Central memory CD8-positive, alpha-beta T cell (primary cell): ENCODE data around the gene B3GAT1.

Experiments used
- ATAC-seq: fragments of 150-1000 bp; cut with Tn5 transposase; replicated peaks from 2 replicates; pipeline ENCODE4 v1.10.0; 2022; ENCODE audit warnings: mild to moderate bottlenecking, moderate FRiP score, moderate number of reproducible peaks; ENCODE audit not compliant: poor library complexity, severe bottlenecking; ENCODE audit errors: extremely low read depth
- DNase-seq, 2 donors: peaks; one replicate each; pipeline ENCODE4 v3.0.0; 2021; ENCODE audit warnings: low spot score in 2 of 2
- H3K27ac Mint-ChIP-seq: one replicate; pipeline ENCODE4 v1.8.0; 2022; ENCODE audit warnings: low read depth, mild to moderate bottlenecking, moderate library complexity, mixed read lengths
- H3K27me3 Mint-ChIP-seq: one replicate; pipeline ENCODE4 v1.8.0; 2022; ENCODE audit warnings: mixed read lengths
- H3K36me3 Mint-ChIP-seq: one replicate; pipeline ENCODE4 v1.8.0; 2022; ENCODE audit warnings: mild to moderate bottlenecking, moderate library complexity, mixed read lengths; ENCODE audit not compliant: insufficient read depth
- H3K4me1 Mint-ChIP-seq: one replicate; pipeline ENCODE4 v1.8.0; 2022; ENCODE audit warnings: mixed read lengths
- H3K4me3 Mint-ChIP-seq: one replicate; pipeline ENCODE4 v1.8.0; 2022; ENCODE audit warnings: mild to moderate bottlenecking, moderate library complexity, mixed read lengths
- H3K9me3 Mint-ChIP-seq: one replicate; pipeline ENCODE4 v1.8.0; 2022; ENCODE audit warnings: mixed read lengths

B3GAT1 gene

DNA sequence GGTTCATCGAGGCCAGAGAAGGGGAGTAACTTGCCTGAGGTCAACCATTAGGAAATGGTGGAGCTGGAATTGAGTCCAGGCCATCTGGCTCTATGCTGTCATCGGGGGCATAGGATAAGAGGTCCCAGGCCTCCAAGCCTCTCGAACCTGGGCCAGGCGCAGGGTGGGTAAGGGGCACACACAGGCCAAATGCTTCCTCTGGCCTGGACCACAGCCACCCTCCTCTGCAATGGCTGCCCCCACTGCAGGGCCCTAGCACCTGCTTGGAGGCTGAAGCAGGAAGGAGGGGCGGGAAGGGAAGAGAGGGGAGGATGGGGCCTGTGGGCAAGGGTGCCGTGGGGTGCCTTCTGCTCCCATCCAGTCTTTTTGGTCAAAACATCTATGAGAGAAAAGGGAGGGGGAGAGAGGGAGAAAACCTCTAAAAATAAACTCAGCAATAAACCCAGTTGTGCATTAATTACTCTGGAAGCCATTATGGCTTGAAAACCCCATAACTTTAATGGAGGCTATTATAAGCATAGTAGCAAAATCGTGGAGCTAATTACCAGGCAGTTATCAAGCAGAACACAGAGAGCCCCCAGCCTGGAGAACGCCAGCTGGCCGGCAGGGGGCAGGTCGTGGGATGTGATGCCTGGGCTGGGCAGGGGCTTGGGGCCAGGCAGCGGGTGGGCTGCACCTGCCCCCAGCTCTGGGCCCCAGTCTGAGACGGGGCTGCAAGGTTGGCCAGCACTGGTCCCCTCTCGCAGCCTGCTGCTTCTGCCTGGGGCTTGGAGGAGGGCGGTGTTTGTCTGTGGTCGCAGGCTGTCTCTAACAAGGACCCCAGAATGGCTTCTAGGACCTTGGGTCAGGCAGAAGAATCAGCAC is 21.1 kb downstream of the B3GAT1 start:
- H3K4me3 Mint-ChIP-seq: no peak overlapping the region
- H3K9me3 Mint-ChIP-seq: no peaks in the 10 kb centered on the region
- DNase-seq (no peak), ATAC-seq (no peak)
- peaks cover 59% of the 10 kb centered on the region for H3K4me1 Mint-ChIP-seq
- no peak overlapping the region for H3K27ac Mint-ChIP-seq
- no peaks in the 10 kb centered on the region for H3K27me3 Mint-ChIP-seq
- peaks cover 3% of the 10 kb centered on the region for H3K36me3 Mint-ChIP-seq

DNA sequence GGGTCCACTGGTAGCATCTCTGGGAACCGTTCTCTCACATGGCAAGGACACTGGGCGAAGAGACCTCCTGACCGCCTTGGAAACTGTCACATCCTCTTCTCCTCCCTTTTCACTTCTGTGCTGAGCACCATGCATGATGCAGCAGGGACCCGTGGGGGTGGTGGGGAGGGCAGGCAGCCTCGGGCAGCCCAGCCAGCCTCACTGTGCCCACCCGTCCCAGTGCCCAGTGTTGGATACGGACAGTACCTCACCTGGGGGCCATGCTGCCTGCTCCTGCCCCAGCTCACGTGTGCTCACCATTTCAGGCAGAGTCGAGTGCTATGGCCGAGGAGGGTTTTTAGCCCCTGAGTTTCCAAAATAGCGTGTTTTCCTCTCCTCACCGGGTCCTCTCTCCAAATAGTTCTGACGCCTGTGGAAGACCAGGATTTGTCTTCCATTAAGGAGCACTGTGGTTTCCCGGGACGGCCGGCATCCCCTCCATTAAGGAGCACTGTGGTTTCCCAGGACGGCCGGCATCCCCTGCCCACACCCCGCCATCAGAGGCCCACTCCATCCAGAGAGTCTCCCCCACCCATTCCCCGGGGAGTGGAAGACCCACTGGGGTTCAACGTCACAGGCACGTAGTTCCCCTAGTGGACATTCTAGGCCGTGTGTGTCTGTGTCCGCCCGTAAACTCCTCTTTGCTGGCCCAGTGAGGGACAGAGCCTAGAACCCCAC is 22.4 kb downstream of the B3GAT1 start:
- H3K4me1 Mint-ChIP-seq: peaks cover 63% of the 10 kb centered on the region
- H3K9me3 Mint-ChIP-seq: no peaks in the 10 kb centered on the region
- DNase-seq: no peak
- no peak overlapping the region for H3K4me3 Mint-ChIP-seq
- no peaks in the 10 kb centered on the region for H3K27me3 Mint-ChIP-seq
- peaks cover 5% of the 10 kb centered on the region for H3K36me3 Mint-ChIP-seq
- no peak overlapping the region for H3K27ac Mint-ChIP-seq
- no peak for ATAC-seq

DNA sequence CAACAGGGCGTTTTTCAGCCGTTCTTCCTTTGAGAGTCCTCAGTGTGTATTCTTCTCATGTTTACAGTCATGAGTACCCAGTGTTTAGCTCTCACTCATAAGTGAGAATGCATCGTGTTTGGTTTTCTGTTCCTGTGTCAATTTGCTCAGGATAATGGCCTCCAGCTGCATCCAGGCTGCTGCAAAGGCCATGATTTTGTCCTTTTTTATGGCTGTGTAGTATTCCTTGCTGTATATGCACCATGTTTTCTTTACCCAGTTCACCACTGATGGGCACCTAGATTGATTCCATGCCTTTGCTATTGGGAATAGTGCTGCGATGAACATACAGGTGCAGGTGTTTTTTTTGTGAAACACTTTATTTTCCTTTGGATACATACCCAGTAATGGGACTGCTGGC is 23.5 kb downstream of the B3GAT1 start:
- Mint-ChIP-seq H3K4me1 (peaks cover 56% of the 10 kb centered on the region), H3K9me3 (no peaks in the 10 kb centered on the region), H3K27ac (no peak overlapping the region), H3K4me3 (no peak overlapping the region), H3K27me3 (no peaks in the 10 kb centered on the region), H3K36me3 (peaks cover 5% of the 10 kb centered on the region)
- ATAC-seq: no peak
- no peak for DNase-seq

DNA sequence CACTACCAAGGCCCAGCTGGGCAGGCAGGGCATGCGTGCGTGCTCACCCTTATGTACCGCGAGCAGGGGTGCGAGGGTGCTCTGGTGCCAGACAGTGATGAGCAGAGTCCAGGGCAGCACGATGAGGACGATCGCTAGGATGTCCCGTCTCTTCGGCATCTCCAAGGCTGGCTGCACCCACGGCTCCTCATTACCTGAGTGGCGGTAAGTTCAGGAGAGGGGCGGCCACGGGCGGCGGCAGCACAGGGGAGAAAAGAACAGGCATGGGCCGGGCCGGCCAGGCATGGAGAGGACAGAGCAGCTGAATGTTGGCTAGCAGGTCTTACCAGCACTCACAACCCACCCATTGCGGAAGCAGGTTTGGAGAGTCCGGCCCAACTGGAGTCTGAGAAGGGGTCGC is 24.5 kb downstream of the B3GAT1 start:
- Mint-ChIP-seq H3K4me1 (peaks cover 56% of the 10 kb centered on the region), H3K9me3 (no peaks in the 10 kb centered on the region), H3K36me3 (peaks cover 4% of the 10 kb centered on the region), H3K27ac (peak overlapping the region; percentile 6), H3K4me3 (peak overlapping the region; percentile 58), H3K27me3 (no peaks in the 10 kb centered on the region)
- DNase-seq (no peak), ATAC-seq (no peak)

DNA sequence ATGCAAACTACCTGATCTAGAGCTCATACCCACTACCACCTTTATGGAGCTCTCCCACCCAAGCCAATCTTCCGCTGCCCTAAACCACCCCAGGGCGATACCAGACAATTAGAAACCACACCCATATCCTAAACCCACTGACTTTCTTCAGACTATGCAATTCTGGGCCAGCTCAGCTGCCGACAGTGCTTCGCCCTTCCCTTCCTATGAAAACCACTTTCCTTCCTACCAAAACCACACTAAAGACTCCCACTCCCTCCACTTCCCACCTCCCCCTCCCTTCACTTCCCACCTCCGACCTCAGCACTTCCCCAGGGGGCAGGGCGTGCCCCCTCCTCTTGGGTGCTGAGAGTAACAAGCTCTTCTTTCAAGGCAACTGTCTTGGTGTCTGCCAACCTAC is 25.1 kb downstream of the B3GAT1 start:
- Mint-ChIP-seq H3K4me1 (peaks cover 60% of the 10 kb centered on the region), H3K9me3 (no peaks in the 10 kb centered on the region), H3K36me3 (peaks cover 3% of the 10 kb centered on the region), H3K4me3 (peak overlapping the region; percentile 58), H3K27ac (peak overlapping the region; percentile 6), H3K27me3 (no peaks in the 10 kb centered on the region)
- DNase-seq: no peak
- ATAC-seq: no peak

DNA sequence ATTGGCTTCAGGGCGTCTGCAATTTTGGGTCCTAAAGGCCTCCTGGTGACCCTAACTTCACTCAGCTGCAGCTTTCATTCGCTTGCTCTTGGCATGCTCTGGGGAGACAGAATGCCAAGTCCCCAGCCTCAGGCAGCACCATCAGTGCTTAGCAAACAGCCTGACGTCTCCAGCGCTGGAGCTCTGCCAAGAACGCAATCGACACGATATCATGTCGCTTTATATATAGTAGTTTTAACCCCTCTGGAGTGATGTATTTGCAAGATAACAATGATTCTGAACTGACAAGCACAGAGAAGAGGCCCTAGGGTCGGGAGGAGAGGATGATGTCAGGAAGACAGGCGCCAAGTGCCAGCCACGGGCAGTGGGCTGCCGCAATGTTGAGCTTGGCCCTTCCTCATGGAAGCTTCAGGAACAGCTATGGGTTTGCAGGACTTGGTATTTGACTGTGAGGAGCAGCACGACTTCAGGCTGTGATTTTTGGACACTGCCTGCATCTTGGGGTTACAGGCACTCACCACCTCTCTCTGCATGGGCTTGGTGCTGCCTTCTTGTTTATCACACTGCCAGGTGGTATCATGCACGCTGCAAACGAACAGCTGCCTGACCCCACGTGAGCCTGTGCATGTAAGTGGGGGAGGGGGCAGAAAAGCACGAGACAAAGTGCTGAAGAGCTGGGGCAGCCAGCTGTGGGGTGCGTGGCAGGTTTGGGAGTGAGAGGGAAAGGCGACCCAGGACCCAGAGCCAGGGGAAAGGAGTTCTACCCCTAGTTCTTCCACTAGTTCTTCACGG is 26.1 kb downstream of the B3GAT1 start:
- no peak for ATAC-seq
- H3K4me1 Mint-ChIP-seq: peaks cover 54% of the 10 kb centered on the region

DNA sequence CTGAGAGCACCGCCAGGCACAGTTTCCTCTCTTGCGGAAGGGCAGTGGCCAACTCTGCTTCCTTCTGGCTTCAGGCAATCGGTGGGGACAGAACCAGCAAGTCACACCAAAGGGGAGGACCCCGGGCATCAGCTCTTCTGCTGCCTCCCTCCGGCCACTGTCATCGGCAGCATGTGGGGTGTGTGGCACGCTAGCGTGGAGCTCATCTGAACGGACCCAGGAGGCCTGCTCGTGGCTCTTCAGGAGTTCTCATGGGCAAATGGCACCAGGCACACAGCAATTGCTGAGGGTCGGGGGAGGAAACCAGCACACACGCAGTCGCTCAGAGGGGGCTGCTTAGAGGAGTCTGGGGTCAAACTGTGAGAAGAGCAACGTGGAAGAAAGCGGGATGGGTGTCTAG is 26.9 kb downstream of the B3GAT1 start:
- no peaks in the 10 kb centered on the region for H3K9me3 Mint-ChIP-seq
- DNase-seq: no peak
- peaks cover 46% of the 10 kb centered on the region for H3K4me1 Mint-ChIP-seq
- H3K27me3 Mint-ChIP-seq: peaks cover 4% of the 10 kb centered on the region
- no peak overlapping the region for H3K4me3 Mint-ChIP-seq
- H3K27ac Mint-ChIP-seq: no peak overlapping the region
- peaks cover 2% of the 10 kb centered on the region for H3K36me3 Mint-ChIP-seq
- ATAC-seq: no peak

More for the DNA sequence above, 26.1 kb downstream of the B3GAT1 start:
- no peak for DNase-seq
- no peaks in the 10 kb centered on the region for H3K9me3 Mint-ChIP-seq
- H3K36me3 Mint-ChIP-seq: peaks cover 3% of the 10 kb centered on the region
- H3K4me3 Mint-ChIP-seq: peak overlapping the region; percentile 28
- no peaks in the 10 kb centered on the region for H3K27me3 Mint-ChIP-seq
- H3K27ac Mint-ChIP-seq: no peak overlapping the region

DNA sequence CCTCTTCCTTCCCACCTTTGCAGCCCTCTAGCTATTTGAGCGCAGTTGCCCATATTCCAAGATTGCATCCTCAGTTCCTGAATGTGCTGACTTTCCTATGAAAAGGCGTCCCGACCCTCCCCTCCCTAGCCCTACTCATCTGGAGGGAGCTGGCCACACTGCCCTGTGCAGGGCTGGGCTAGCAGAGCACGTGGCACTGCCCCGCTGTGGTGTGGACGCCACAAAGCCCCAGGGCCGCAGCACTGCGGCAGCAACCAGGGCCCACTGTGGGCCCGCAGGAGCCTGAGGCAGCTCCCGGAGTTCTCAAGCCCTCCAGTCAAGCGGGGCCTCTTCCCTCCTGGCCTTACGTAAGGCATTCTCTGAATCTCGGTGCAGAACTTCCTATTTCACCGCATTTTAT is 27.6 kb downstream of the B3GAT1 start:
- H3K27me3 Mint-ChIP-seq: peaks cover 6% of the 10 kb centered on the region
- H3K36me3 Mint-ChIP-seq: peaks cover 2% of the 10 kb centered on the region
- H3K4me3 Mint-ChIP-seq: no peak overlapping the region
- ATAC-seq (no peak), DNase-seq (no peak)
- peaks cover 43% of the 10 kb centered on the region for H3K4me1 Mint-ChIP-seq
- no peaks in the 10 kb centered on the region for H3K9me3 Mint-ChIP-seq
- no peak overlapping the region for H3K27ac Mint-ChIP-seq

DNA sequence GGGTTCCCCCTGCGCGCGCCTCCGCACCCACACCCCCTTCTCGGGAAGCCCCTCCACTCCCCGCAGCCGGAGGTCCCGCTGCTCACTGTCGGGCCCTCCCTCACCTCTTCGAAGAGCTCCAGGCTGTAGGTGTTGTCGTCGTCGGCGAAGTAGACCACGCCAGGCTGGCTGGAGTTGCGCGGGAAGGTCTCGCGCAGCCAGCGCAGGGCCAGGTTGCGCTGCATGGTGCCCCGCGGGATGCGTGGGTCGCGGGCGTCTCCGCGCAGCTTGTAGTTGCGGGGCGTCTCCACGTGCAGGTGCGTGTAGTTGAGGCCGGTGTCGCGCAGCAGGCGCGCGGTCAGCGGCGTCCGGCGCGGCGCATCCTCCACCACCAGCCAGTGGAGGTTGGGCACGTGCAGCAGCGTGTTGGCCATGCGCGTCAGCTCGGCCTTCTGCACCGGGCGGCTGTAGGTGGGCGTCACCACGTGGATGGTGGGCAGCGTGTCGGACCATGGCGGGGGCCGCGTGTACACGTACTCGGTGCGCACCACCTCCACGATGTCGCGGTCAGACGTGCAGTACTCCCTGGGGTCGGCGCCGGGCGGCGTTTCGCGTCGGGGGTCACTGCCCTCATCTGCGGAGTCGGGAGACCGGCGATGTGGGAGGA is 28.3 kb downstream of the B3GAT1 start:
- Mint-ChIP-seq H3K4me1 (peaks cover 39% of the 10 kb centered on the region), H3K9me3 (no peaks in the 10 kb centered on the region), H3K4me3 (no peak overlapping the region), H3K36me3 (peaks cover 2% of the 10 kb centered on the region), H3K27ac (no peak overlapping the region), H3K27me3 (peaks cover 6% of the 10 kb centered on the region)
- DNase-seq (no peak), ATAC-seq (no peak)

DNA sequence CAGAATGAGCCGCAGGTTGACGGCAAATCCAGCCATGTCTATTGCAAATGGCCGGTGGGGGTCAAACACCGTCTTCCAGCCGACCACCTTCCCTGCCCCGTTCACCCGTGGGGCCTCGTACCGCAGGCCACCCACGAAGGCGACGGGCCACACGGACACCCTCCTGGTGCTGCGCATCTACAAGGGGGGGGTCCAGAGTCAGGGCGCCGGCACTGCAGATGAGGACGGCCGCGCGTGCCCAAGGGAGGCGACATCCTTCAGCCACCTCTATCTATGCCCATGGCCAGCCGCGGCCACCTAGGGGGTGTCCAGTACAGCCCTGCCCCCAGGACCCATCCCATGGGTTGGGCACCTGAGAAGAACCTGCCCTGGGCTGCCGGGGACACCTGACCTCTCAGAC is 29.2 kb downstream of the B3GAT1 start:
- H3K27ac Mint-ChIP-seq: no peak overlapping the region
- peaks cover 35% of the 10 kb centered on the region for H3K4me1 Mint-ChIP-seq
- H3K9me3 Mint-ChIP-seq: no peaks in the 10 kb centered on the region
- no peak for DNase-seq
- peaks cover 2% of the 10 kb centered on the region for H3K36me3 Mint-ChIP-seq
- no peak overlapping the region for H3K4me3 Mint-ChIP-seq
- H3K27me3 Mint-ChIP-seq: peaks cover 6% of the 10 kb centered on the region
- no peak for ATAC-seq

DNA sequence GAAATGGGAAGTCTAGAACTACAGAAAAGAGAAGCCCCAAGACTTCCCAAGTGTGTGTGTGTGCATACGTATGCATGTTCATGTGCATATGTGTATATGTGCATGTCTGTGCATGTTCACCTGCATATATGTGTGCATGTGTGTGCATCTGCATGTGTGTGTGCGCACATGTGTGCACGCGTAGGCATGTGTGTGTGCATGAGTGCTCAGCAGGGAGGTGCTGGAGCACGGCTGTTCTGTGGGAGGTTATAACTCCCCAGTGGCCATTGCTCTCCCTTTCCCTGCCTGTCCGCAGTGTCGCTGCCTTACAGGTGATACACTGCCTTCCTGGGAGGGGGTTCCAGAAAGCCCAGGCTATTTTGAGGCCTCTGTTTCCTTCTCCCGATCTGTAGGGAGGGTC is 29.8 kb downstream of the B3GAT1 start:
- peaks cover 6% of the 10 kb centered on the region for H3K27me3 Mint-ChIP-seq
- no peak overlapping the region for H3K27ac Mint-ChIP-seq
- no peak for DNase-seq
- no peak overlapping the region for H3K4me3 Mint-ChIP-seq
- H3K36me3 Mint-ChIP-seq: peaks cover 2% of the 10 kb centered on the region
- no peak for ATAC-seq
- peaks cover 35% of the 10 kb centered on the region for H3K4me1 Mint-ChIP-seq
- no peaks in the 10 kb centered on the region for H3K9me3 Mint-ChIP-seq

DNA sequence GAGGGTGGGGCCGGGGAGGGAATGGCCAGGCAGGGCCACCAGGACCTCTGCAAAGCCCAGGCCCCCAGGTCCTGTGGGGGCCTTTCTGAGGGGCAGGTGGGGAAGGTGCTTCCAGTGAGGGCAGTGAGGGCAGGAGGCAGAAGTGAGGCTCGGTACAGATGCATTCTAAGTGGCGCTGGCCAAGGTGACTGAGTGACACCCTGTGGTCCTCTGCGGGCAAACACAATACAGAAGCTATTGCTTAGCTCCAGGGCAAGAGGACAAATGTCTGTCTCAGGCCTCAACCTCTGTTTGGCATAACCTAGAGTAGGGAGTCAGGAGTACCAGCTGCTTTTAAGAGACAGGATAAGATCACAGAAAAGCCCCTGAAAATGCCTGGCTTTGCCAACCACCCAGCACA is 31.3 kb downstream of the B3GAT1 start:
- Mint-ChIP-seq H3K27ac (no peak overlapping the region), H3K36me3 (peaks cover 2% of the 10 kb centered on the region), H3K4me1 (peaks cover 21% of the 10 kb centered on the region), H3K27me3 (peaks cover 6% of the 10 kb centered on the region), H3K9me3 (no peaks in the 10 kb centered on the region), H3K4me3 (no peak overlapping the region)
- ATAC-seq: no peak
- no peak for DNase-seq
